GM18511 (cell line): ENCODE results near the gene PLOD3.
A peak's percentile ranks its signal among the peaks of the same experiment; 100 is the strongest.
"Not testable (repeated sequence)": the region's sequence is repeated elsewhere in the genome, so short reads cannot be mapped to it uniquely, and the experiment has no call there.

Experiments
- ATAC-seq: cut with Tn5 transposase; IDR thresholded peaks from one replicate; pipeline ENCODE4 v1.9.1; 2021; ENCODE audit warnings: mild to moderate bottlenecking, moderate library complexity; ENCODE audit not compliant: unreplicated experiment

The PLOD3 gene, protein sequence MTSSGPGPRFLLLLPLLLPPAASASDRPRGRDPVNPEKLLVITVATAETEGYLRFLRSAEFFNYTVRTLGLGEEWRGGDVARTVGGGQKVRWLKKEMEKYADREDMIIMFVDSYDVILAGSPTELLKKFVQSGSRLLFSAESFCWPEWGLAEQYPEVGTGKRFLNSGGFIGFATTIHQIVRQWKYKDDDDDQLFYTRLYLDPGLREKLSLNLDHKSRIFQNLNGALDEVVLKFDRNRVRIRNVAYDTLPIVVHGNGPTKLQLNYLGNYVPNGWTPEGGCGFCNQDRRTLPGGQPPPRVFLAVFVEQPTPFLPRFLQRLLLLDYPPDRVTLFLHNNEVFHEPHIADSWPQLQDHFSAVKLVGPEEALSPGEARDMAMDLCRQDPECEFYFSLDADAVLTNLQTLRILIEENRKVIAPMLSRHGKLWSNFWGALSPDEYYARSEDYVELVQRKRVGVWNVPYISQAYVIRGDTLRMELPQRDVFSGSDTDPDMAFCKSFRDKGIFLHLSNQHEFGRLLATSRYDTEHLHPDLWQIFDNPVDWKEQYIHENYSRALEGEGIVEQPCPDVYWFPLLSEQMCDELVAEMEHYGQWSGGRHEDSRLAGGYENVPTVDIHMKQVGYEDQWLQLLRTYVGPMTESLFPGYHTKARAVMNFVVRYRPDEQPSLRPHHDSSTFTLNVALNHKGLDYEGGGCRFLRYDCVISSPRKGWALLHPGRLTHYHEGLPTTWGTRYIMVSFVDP

GRCh38 chr7:101217388-101218235, at the start of gene PLOD3, which contains the start of gene ZNHIT1:
TSS of gene PLOD3 (minus strand) at chr7:101217581. CDS start at chr7:101217274, 307 bp downstream.
TSS of gene ZNHIT1 (plus strand) at chr7:101218165. CDS start at chr7:101218196, 31 bp downstream.
- ATAC-seq, result peak; percentile 76

DNA sequence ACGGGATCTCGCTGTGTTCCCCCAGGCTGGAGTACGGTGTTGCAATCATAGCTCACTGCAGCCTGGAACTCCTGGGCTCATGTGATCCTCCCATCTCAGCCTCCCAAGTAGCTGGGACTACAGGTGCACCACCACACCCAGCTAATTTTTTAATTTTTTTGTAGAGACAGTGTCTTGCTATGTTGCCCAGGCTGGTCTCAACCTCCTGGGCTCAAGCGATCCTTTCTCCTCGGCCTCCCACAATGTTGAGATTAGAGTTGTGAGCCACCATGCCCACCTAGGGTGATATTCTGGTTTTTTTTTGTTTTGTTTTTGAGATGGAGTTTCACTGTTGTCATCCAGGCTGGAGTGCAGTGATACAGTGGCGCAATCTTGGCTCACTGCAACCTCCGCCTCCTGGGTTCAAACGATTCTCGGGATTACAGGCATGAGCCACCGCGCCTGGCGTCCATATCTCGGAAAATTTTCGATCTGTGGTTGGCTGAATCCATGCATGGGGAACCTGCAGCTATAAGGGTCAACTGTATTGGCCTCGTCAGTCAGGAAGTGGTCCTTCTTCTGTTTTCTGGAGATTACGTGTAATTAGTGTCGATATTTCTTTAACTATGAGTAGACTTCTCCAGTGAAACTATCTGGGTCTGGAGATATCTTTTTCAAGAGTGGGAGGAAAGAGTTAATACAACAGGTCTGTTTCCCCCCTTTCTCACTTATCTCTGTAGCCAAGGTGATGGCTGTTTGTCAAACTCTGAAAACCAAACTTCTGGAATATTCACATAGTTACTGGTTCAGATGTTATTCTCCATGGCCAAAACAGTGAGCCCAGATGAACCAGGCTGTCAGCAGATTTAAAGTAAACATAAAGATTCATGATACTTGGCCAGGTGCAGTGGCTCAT, 48.5 kb upstream of the PLOD3 start:
- ATAC-seq, result no peak

- ATAC-seq, result not testable (repeated sequence)
These were observed 46.8 kb upstream of the PLOD3 start for GRCh38 chr7:101264102-101264706.

DNA sequence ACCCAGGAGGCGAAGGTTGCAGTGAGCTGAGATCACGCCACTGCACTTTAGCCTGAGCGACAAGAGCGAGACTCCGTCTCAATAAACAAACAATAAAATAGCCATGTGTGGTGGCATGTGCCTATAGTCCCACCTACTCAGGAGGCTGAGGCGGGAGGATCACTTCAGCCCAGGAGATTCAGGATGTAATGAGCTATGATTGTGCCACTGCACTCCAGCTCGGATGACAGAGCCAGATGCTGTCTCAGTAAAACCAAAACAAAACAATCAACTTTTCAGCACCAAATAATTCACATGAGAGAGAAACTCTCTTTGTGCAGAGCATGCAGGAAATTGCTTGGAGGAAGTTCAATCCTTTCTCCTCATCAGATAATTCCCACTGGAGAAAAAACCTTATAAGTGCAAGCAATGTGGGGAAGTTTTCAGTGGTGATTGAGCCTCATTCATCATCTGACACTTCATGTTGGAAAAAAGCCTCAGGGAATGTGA, 40.9 kb upstream of the PLOD3 start:
- ATAC-seq, result no peak

- no peak for ATAC-seq
These were observed 38.4 kb upstream of the PLOD3 start for GRCh38 chr7:101255796-101256195.

DNA sequence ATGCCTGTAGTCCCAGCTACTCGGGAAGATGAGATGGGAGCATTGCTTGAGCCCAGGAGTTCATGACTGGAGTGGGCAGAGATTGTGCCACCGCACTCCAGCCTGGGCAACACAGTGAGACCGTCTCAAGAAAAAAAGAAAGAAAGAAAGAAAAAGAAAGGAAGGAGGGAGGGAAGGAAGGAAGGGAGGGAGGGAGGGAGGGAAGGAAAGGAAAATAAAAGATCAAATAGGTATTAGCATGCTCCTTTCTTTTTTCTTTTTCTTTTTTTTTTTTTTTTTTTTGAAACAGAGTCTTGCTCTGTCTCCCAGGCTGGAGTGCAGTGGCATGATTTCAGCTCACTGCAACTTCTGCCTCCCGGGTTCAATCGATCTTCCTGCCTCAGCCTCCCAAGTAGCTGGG, 35.8 kb upstream of the PLOD3 start:
- not testable (repeated sequence) for ATAC-seq

DNA sequence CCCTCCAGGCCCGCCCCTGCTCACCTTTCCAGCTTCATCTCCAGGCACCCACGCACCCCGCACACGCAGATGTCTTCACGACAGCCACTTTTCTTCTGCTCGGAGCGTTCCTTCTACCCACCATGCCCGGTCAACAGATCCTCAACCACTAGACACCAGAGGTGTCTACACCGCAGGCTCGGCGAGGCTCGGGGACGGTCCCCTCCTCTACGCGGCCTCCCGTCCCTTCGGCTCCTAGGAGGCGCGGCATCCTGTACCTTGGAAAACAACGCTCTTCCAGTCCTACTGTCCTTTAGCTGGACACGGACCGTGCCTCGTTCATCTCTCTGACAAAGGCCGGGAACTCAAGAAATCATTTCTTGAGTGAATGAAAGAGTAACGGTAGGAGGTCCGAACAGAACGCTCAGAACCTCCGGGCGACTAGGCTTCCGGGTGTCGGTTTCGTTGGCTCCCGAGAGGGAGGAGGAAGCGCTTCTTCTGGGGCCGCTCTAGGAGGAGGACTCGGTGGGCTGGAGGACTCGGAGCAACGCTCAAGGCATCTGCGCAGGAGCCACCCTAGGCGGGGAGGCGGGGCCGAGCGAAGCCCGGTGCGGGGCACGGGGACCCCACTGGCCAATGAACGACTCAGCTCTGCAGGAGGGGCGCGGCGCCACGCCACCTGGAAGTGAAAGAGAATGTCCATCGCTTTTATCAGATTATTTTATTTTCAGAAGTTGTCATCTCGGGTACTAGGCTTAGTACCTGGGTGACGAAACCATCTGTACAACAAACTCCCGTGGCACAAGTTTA, 34.7 kb upstream of the PLOD3 start:
- ATAC-seq, result peak; percentile 98

GRCh38 chr7:101250324-101250723, 32.9 kb upstream of the PLOD3 start:
- ATAC-seq, result no peak

GRCh38 chr7:101248276-101248675, 30.9 kb upstream of the PLOD3 start:
- ATAC-seq, result no peak

DNA sequence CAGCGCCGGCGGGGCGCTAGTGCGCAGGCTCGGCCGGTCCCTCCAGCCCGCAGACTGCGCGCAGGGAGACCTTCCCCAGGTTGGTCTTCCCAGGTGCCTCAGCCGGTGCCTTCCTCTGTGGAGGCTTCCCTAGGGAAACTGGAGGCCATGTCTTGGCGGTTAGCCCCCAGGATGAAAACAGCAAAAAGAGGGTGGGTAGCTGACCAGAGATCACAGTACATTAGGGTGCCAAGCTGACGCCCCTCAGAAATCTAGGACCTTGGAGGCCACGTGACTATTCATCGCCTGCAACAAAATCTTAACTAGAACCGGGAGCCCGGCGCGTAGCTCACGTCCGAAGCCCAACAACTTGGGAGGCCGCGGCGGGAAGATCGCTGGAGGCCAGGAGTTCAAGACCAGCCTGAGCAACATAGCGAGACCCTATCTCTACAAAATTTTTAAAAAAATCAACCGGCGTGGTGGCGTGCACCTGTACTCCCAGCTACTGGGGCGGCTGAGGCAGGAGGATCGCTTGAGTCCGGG, 27.8 kb upstream of the PLOD3 start:
- no peak for ATAC-seq

GRCh38 chr7:101244375-101245146, 27.2 kb upstream of the PLOD3 start, which contains the start of gene FIS1:
TSS of gene FIS1 (minus strand) at chr7:101245081. CDS start at chr7:101245004, 77 bp downstream.
- peak; percentile 96 for ATAC-seq

- no peak for ATAC-seq
These were observed 26.4 kb upstream of the PLOD3 start for GRCh38 chr7:101243646-101244374.

- no peak for ATAC-seq
These were observed 24.3 kb upstream of the PLOD3 start for GRCh38 chr7:101241443-101242349.

DNA sequence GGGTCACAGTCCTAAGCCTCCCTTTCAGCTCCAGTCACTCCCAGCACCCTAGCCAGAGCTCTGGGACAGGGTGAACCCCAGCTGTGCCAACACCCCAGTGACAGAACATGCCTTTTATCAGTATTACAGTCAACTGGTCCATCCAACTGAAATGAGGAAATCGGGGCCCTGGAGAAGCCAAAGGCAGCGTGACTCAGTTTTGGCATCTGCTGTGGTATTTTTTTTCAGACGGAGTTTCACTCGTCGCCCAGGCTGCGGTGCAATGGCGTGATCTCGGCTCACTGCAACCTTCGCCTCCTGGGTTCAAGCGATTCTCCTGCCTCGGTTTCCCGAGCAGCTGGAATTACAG, 23.6 kb upstream of the PLOD3 start:
- no peak for ATAC-seq

- no peak for ATAC-seq
These were observed 23.0 kb upstream of the PLOD3 start for GRCh38 chr7:101240226-101241014.
